ENCODE results near the gene SELENON.
A peak's percentile ranks its signal among the peaks of the same experiment; 100 is the strongest.

SELENON gene

GRCh38 chr1:25815208-25816111, 15.5 kb downstream of the SELENON start:
- H3K4me3 ChIP-seq (ENCODE audit: low read length): no peak overlapping the region
- TF ChIP-seq CTCF (IDR thresholded peaks at IDR 0.05; ENCODE audit: insufficient read depth, low read depth, low read length, missing control alignments): no peak

GRCh38 chr1:25816112-25816718, 16.2 kb downstream of the SELENON start:
- no peak for DNase-seq (ENCODE audit: low read depth)
- no peak for TF ChIP-seq CTCF (IDR thresholded peaks at IDR 0.05; ENCODE audit: insufficient read depth, low read depth, low read length, missing control alignments)
- no peak overlapping the region for H3K4me3 ChIP-seq (ENCODE audit: low read length)

More at GRCh38 chr1:25815208-25816111, 15.5 kb downstream of the SELENON start:
- no peak for DNase-seq (ENCODE audit: low read depth)

GRCh38 chr1:25817840-25818501, 18.0 kb downstream of the SELENON start:
- no peak overlapping the region for H3K4me3 ChIP-seq (ENCODE audit: low read length)
- peak; percentile 50 for DNase-seq (ENCODE audit: low read depth)
- peak; percentile 67 for TF ChIP-seq CTCF (IDR thresholded peaks at IDR 0.05; ENCODE audit: insufficient read depth, low read depth, low read length, missing control alignments)

- no peak for TF ChIP-seq CTCF (IDR thresholded peaks at IDR 0.05; ENCODE audit: insufficient read depth, low read depth, low read length, missing control alignments)
- peak overlapping the region; percentile 84 for H3K4me3 ChIP-seq (ENCODE audit: low read length)
- no peak for DNase-seq (ENCODE audit: low read depth)
Observed at GRCh38 chr1:25818569-25818968, 18.6 kb downstream of the SELENON start.

- peak within 1 kb of the TSS; percentile 84 for H3K4me3 ChIP-seq (ENCODE audit: low read length)
- no peak for TF ChIP-seq CTCF (IDR thresholded peaks at IDR 0.05; ENCODE audit: insufficient read depth, low read depth, low read length, missing control alignments)
- DNase-seq (ENCODE audit: low read depth): peak; percentile 89
Observed at GRCh38 chr1:25819491-25820246, 19.7 kb downstream of the SELENON start, which contains the start of gene MTFR1L. TSS of gene MTFR1L (plus strand) at chr1:25819954. CDS start at chr1:25823105, 3,151 bp downstream.
